ENCODE data around the gene LARGE1. TPM values are rescaled to one million over a fixed set of nuclear protein-coding genes. Genes with fewer than 3 reads are reported as not detected.

LARGE1 gene
- polyA plus RNA-seq, 3 donors, result 0.05 to 0.13 TPM; not detected in 1

- TF ChIP-seq, protein P1, sequence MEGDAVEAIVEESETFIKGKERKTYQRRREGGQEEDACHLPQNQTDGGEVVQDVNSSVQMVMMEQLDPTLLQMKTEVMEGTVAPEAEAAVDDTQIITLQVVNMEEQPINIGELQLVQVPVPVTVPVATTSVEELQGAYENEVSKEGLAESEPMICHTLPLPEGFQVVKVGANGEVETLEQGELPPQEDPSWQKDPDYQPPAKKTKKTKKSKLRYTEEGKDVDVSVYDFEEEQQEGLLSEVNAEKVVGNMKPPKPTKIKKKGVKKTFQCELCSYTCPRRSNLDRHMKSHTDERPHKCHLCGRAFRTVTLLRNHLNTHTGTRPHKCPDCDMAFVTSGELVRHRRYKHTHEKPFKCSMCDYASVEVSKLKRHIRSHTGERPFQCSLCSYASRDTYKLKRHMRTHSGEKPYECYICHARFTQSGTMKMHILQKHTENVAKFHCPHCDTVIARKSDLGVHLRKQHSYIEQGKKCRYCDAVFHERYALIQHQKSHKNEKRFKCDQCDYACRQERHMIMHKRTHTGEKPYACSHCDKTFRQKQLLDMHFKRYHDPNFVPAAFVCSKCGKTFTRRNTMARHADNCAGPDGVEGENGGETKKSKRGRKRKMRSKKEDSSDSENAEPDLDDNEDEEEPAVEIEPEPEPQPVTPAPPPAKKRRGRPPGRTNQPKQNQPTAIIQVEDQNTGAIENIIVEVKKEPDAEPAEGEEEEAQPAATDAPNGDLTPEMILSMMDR (IDR thresholded peaks at IDR 0.05), result no peak
- H3K9me3 ChIP-seq (replicated peaks in 1 of 2; ENCODE audit: control insufficient read depth in 1 of 2, insufficient read depth in 1 of 2, low read length in 2 of 2), result peaks cover 50 to 55% of the 10 kb centered on the region in 2 donors
- Mint-ChIP-seq H3K4me3 (no peak overlapping the region), H3K27me3 (ENCODE audit: low read depth in 3 of 3) (peaks cover 0 to 2% (median 0%) of the 10 kb centered on the region in 3 donors), H3K27ac (no peak overlapping the region), H3K36me3 (no peaks in the 10 kb centered on the region), H3K4me1 (no peaks in the 10 kb centered on the region), H3K9me3 (peaks cover 20 to 45% (median 31%) of the 10 kb centered on the region in 7 donors)
- H4K20me1 ChIP-seq (ENCODE audit: insufficient read depth, low read length), result no peaks in the 10 kb centered on the region
- H3K4me2 ChIP-seq (replicated peaks; ENCODE audit: extremely low read depth, low read length, poor library complexity, severe bottlenecking), result no peak overlapping the region
- no peak for DNase-seq
- H3K36me3 ChIP-seq (replicated peaks in 1 of 2; ENCODE audit: control insufficient read depth in 1 of 2, insufficient read depth in 2 of 2, low read length in 2 of 2), result no peaks in the 10 kb centered on the region
- H3K27ac ChIP-seq (ENCODE audit: low read depth in 1 of 2, low read length in 2 of 2), result no peak overlapping the region
- H3K79me2 ChIP-seq (ENCODE audit: insufficient read depth, low read length), result no peaks in the 10 kb centered on the region
- no peak overlapping the region for H2AFZ ChIP-seq (ENCODE audit: insufficient read depth, low read depth, low read length, poor library complexity, severe bottlenecking)
- H3K4me1 ChIP-seq (ENCODE audit: control insufficient read depth in 1 of 2, insufficient read depth in 2 of 2, low read length in 2 of 2), result no peaks in the 10 kb centered on the region
- no peak overlapping the region for H3K4me3 ChIP-seq (replicated peaks in 1 of 3; ENCODE audit: low read depth in 2 of 3, low read length in 3 of 3)
- intact Hi-C loops (cut with micrococcal nuclease), result no loop called here
- 85% methylated on average over 5 of the region's 9 CpGs for WGBS (ENCODE audit: insufficient coverage)
- H3K27me3 ChIP-seq (ENCODE audit: control insufficient read depth in 2 of 2, insufficient read depth in 2 of 2, low read length in 2 of 2), result no peaks in the 10 kb centered on the region
- H3K9ac ChIP-seq (ENCODE audit: insufficient read depth, low read length, poor library complexity, severe bottlenecking), result no peak overlapping the region
Observed at GRCh38 chr22:33720166-33720878, 200.0 kb downstream of the LARGE1 start.

GRCh38 chr22:33717694-33718396 is 202.4 kb downstream of the LARGE1 start:
- Histone ChIP-seq H3K27me3 (ENCODE audit: control insufficient read depth in 2 of 2, insufficient read depth in 2 of 2, low read length in 2 of 2) (no peaks in the 10 kb centered on the region), H3K79me2 (ENCODE audit: insufficient read depth, low read length) (no peaks in the 10 kb centered on the region), H2AFZ (ENCODE audit: insufficient read depth, low read depth, low read length, poor library complexity, severe bottlenecking) (no peak overlapping the region), H3K4me1 (ENCODE audit: control insufficient read depth in 1 of 2, insufficient read depth in 2 of 2, low read length in 2 of 2) (no peaks in the 10 kb centered on the region), H3K4me3 (replicated peaks in 1 of 3; ENCODE audit: low read depth in 2 of 3, low read length in 3 of 3) (no peak overlapping the region), H3K36me3 (replicated peaks in 1 of 2; ENCODE audit: control insufficient read depth in 1 of 2, insufficient read depth in 2 of 2, low read length in 2 of 2) (no peaks in the 10 kb centered on the region), H4K20me1 (ENCODE audit: insufficient read depth, low read length) (no peaks in the 10 kb centered on the region), H3K27ac (ENCODE audit: low read depth in 1 of 2, low read length in 2 of 2) (no peak overlapping the region), H3K9ac (ENCODE audit: insufficient read depth, low read length, poor library complexity, severe bottlenecking) (no peak overlapping the region), H3K9me3 (replicated peaks in 1 of 2; ENCODE audit: control insufficient read depth in 1 of 2, insufficient read depth in 1 of 2, low read length in 2 of 2) (peaks cover 58 to 61% of the 10 kb centered on the region in 2 donors), H3K4me2 (replicated peaks; ENCODE audit: extremely low read depth, low read length, poor library complexity, severe bottlenecking) (no peak overlapping the region)
- no peak for DNase-seq
- 95% methylated on average over 4 of the region's 5 CpGs for WGBS (ENCODE audit: insufficient coverage)
- H3K27ac Mint-ChIP-seq, result no peak overlapping the region
- intact Hi-C loops (cut with micrococcal nuclease), result no loop called here
- peaks cover 21 to 48% (median 29%) of the 10 kb centered on the region in 7 donors for H3K9me3 Mint-ChIP-seq
- no peaks in the 10 kb centered on the region for H3K36me3 Mint-ChIP-seq
- TF ChIP-seq, protein P1 (IDR thresholded peaks at IDR 0.05), result no peak
- H3K4me1 Mint-ChIP-seq, result no peaks in the 10 kb centered on the region
- H3K4me3 Mint-ChIP-seq, result no peak overlapping the region
- H3K27me3 Mint-ChIP-seq (ENCODE audit: low read depth in 3 of 3), result no peaks in the 10 kb centered on the region
